SK-N-SH treated with all-trans-retinoic acid at 6 μM for 48 hours (cell line): ENCODE measurements around the gene CSGALNACT2.

Experiments used
- ATAC-seq: fragments of 200-7000 bp; cut with Tn5 transposase; 3 replicates; pipeline ENCODE4 v1.9.1; 2020; ENCODE audit warnings: mild to moderate bottlenecking, moderate library complexity
- ARNTL ChIP-seq: fragments of 450-650 bp; formaldehyde crosslinking; IDR thresholded peaks from 2 replicates; pipeline ENCODE4 v1.5.0; 2020; ENCODE audit warnings: low read depth, mild to moderate bottlenecking, moderate library complexity, borderline replicate concordance
- BACH2 ChIP-seq: fragments of 250-450 bp; sonication (Bioruptor Pico); IDR thresholded peaks from 2 replicates; pipeline ENCODE4 v1.9.0; 2021; ENCODE audit warnings: mild to moderate bottlenecking, borderline replicate concordance
- GLIS3 ChIP-seq: fragments of 250-450 bp; sonication (Bioruptor Pico); IDR thresholded peaks from 2 replicates; pipeline ENCODE4 v1.5.0; 2020; ENCODE audit warnings: mild to moderate bottlenecking, moderate library complexity
- PPARA ChIP-seq: fragments of 250-450 bp; sonication (Bioruptor Pico); IDR thresholded peaks from 2 replicates; pipeline ENCODE4 v1.5.0; 2020; ENCODE audit warnings: mild to moderate bottlenecking, borderline replicate concordance
- ZFP30 ChIP-seq: fragments of 450-650 bp; formaldehyde crosslinking; IDR thresholded peaks from 2 replicates; pipeline ENCODE4 v1.5.0; 2022; ENCODE audit warnings: mild to moderate bottlenecking, moderate library complexity
- ZNF565 ChIP-seq: fragments of 450-650 bp; formaldehyde crosslinking; conservative IDR thresholded peaks from 2 replicates; pipeline ENCODE4 v1.5.0; 2020; ENCODE audit warnings: low read depth, mild to moderate bottlenecking, moderate library complexity
- ZNF70 ChIP-seq: fragments of 450-650 bp; formaldehyde crosslinking; IDR thresholded peaks from 2 replicates; pipeline ENCODE4 v1.5.0; 2020; ENCODE audit warnings: mild to moderate bottlenecking, moderate library complexity
- TF ChIP-seq, protein P1 (sequence below): fragments of 250-450 bp; sonication (Bioruptor Pico); IDR thresholded peaks from 2 replicates; pipeline ENCODE4 v1.8.0; 2020; ENCODE audit warnings: mild to moderate bottlenecking, moderate library complexity, borderline replicate concordance
- TF ChIP-seq, protein P2 (sequence below): fragments of 250-450 bp; sonication (Bioruptor Pico); IDR thresholded peaks from 2 replicates; pipeline ENCODE4 v1.5.1; 2021; ENCODE audit warnings: mild to moderate bottlenecking, moderate library complexity
- TF ChIP-seq, protein P3 (sequence below): fragments of 250-450 bp; sonication (Bioruptor Pico); IDR thresholded peaks from 2 replicates; pipeline ENCODE4 v1.5.1; 2020; ENCODE audit warnings: low read depth, mild to moderate bottlenecking, moderate library complexity
- TF ChIP-seq, protein P4 (sequence below): fragments of 250-450 bp; sonication (Bioruptor Pico); IDR thresholded peaks from 2 replicates; pipeline ENCODE4 v1.5.0; 2020; ENCODE audit warnings: mild to moderate bottlenecking, moderate library complexity

The CSGALNACT2 gene

DNA sequence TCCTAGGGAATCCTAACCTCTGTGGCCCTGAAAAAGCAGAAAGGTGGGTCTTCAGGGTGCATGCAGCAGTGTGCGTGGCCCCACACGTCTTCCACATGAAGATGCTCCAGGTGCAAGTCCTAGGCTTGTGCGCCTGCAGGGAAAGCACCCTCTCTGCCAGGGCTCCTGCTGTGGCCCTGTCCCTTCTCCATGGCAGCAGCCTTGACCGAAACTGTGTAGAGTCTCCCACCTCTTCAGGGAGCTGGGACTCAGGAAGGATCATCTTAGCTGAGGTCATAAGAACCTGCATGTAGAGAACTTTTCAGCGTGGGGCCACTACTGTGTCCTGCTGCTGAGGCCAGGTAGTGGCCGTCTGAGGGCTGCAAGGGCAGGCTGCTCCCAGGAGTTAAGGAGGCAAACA is 6.3 kb upstream of the CSGALNACT2 start:
- peak; percentile 42; the same call in 1 of the 2 replicates for TF ChIP-seq GLIS3 (CRISPR knock-in tag)
- TF ChIP-seq, protein P1, sequence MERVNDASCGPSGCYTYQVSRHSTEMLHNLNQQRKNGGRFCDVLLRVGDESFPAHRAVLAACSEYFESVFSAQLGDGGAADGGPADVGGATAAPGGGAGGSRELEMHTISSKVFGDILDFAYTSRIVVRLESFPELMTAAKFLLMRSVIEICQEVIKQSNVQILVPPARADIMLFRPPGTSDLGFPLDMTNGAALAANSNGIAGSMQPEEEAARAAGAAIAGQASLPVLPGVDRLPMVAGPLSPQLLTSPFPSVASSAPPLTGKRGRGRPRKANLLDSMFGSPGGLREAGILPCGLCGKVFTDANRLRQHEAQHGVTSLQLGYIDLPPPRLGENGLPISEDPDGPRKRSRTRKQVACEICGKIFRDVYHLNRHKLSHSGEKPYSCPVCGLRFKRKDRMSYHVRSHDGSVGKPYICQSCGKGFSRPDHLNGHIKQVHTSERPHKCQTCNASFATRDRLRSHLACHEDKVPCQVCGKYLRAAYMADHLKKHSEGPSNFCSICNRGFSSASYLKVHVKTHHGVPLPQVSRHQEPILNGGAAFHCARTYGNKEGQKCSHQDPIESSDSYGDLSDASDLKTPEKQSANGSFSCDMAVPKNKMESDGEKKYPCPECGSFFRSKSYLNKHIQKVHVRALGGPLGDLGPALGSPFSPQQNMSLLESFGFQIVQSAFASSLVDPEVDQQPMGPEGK (CRISPR knock-in tag), result no peak
- no peak for ATAC-seq

DNA sequence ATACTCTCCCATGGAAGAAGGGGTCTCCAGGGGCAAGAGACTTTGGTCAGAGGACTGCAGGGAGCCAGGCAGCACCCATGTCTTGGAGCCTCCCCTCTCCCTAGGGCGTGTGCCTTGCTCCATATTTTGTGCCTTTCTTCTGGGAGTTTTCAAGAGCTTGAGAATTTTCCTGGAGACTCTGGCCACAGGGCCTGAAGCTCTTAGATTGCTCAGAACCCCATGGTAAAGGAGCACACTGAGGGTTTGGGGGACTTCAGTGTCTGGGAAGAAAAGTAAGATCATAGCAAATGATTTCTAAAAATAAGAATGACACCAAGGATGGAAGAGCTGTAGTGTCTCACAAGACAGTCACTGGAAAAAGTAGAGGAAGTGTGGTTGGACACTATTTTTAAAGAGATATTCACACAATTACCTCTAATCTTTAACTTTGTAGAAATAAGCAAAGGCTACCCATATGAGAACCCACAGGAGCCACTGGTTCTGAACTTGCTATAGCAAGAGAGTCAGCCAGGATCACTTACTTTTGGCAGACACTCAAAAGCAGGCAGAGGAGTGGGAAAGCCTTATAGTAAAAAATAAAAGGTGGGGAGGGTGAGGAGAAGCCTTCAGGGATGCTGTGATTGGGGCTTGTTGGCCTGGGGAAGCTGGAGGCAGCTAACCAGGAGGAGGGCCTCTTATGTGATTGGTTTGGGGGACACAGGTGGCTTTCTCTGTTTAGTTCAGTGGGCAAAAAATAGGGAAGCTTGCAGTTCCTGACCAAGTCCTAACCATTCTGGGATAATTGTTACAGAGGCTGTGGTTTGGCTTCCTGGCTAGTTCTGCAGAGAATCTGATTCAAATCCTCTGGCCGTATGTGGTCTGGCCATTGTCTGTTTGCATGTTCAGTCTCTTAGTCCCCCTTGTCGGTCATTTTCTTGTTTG is 5.1 kb upstream of the CSGALNACT2 start:
- no peak for ATAC-seq
- TF ChIP-seq, protein P2, sequence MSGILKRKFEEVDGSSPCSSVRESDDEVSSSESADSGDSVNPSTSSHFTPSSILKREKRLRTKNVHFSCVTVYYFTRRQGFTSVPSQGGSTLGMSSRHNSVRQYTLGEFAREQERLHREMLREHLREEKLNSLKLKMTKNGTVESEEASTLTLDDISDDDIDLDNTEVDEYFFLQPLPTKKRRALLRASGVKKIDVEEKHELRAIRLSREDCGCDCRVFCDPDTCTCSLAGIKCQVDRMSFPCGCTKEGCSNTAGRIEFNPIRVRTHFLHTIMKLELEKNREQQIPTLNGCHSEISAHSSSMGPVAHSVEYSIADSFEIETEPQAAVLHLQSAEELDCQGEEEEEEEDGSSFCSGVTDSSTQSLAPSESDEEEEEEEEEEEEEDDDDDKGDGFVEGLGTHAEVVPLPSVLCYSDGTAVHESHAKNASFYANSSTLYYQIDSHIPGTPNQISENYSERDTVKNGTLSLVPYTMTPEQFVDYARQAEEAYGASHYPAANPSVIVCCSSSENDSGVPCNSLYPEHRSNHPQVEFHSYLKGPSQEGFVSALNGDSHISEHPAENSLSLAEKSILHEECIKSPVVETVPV (CRISPR knock-in tag), result peak; percentile 60; the same call in 1 of the 2 replicates
- TF ChIP-seq ZNF565 (CRISPR knock-in tag) (peak; percentile 15; the same call in 1 of the 2 replicates), ZFP30 (no peak), PPARA (CRISPR knock-in tag) (peak; percentile 64), GLIS3 (CRISPR knock-in tag) (peak; percentile 56)
- TF ChIP-seq, protein P1 (CRISPR knock-in tag), result no peak
- TF ChIP-seq, protein P3, sequence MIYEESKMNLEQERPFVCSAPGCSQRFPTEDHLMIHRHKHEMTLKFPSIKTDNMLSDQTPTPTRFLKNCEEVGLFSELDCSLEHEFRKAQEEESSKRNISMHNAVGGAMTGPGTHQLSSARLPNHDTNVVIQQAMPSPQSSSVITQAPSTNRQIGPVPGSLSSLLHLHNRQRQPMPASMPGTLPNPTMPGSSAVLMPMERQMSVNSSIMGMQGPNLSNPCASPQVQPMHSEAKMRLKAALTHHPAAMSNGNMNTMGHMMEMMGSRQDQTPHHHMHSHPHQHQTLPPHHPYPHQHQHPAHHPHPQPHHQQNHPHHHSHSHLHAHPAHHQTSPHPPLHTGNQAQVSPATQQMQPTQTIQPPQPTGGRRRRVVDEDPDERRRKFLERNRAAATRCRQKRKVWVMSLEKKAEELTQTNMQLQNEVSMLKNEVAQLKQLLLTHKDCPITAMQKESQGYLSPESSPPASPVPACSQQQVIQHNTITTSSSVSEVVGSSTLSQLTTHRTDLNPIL (CRISPR knock-in tag), result peak; percentile 56; the same call in 1 of the 2 replicates
- TF ChIP-seq, protein P4, sequence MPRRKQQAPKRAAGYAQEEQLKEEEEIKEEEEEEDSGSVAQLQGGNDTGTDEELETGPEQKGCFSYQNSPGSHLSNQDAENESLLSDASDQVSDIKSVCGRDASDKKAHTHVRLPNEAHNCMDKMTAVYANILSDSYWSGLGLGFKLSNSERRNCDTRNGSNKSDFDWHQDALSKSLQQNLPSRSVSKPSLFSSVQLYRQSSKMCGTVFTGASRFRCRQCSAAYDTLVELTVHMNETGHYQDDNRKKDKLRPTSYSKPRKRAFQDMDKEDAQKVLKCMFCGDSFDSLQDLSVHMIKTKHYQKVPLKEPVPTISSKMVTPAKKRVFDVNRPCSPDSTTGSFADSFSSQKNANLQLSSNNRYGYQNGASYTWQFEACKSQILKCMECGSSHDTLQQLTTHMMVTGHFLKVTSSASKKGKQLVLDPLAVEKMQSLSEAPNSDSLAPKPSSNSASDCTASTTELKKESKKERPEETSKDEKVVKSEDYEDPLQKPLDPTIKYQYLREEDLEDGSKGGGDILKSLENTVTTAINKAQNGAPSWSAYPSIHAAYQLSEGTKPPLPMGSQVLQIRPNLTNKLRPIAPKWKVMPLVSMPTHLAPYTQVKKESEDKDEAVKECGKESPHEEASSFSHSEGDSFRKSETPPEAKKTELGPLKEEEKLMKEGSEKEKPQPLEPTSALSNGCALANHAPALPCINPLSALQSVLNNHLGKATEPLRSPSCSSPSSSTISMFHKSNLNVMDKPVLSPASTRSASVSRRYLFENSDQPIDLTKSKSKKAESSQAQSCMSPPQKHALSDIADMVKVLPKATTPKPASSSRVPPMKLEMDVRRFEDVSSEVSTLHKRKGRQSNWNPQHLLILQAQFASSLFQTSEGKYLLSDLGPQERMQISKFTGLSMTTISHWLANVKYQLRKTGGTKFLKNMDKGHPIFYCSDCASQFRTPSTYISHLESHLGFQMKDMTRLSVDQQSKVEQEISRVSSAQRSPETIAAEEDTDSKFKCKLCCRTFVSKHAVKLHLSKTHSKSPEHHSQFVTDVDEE, result peak; percentile 27; the same call in 1 of the 2 replicates

GRCh38 chr10:43134126-43134905 is 3.9 kb upstream of the CSGALNACT2 start:
- no peak for ATAC-seq
- TF ChIP-seq ARNTL (CRISPR knock-in tag), result peak; percentile 16; the same call in 1 of the 2 replicates
- TF ChIP-seq, protein P1 (CRISPR knock-in tag), result no peak
- TF ChIP-seq ZNF70 (CRISPR knock-in tag), result no peak
- no peak for TF ChIP-seq BACH2 (CRISPR knock-in tag)
